Measurements from ENCODE around the gene ST6GALNAC6.

DNA sequence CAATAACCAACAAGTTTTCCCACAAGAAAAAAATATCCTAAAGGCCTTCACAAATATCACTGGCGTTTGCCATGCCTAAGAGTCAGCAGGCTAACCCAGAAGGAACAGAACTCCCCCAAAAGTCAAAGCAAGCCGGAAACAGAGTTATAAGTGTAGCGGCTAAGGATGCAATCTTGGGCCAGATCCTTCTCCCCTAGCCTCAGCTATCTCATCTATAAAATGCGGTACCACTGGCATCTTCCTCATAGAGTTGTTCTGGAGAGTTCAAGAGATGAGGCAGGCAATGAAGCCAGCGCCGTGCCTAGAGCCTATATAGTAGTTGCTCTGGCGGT lies 37.6 kb upstream of the ST6GALNAC6 start:
- TF ChIP-seq, protein P1, sequence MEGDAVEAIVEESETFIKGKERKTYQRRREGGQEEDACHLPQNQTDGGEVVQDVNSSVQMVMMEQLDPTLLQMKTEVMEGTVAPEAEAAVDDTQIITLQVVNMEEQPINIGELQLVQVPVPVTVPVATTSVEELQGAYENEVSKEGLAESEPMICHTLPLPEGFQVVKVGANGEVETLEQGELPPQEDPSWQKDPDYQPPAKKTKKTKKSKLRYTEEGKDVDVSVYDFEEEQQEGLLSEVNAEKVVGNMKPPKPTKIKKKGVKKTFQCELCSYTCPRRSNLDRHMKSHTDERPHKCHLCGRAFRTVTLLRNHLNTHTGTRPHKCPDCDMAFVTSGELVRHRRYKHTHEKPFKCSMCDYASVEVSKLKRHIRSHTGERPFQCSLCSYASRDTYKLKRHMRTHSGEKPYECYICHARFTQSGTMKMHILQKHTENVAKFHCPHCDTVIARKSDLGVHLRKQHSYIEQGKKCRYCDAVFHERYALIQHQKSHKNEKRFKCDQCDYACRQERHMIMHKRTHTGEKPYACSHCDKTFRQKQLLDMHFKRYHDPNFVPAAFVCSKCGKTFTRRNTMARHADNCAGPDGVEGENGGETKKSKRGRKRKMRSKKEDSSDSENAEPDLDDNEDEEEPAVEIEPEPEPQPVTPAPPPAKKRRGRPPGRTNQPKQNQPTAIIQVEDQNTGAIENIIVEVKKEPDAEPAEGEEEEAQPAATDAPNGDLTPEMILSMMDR (IDR thresholded peaks at IDR 0.05), result no peak
- TF ChIP-seq POLR2A (IDR thresholded peaks at IDR 0.05), result no peak

All from heart left ventricle (tissue), 13 donors.